H7 (cell line): ENCODE measurements around the gene OLAH. TPM values are rescaled to one million over a fixed set of nuclear protein-coding genes. Genes with fewer than 3 reads are reported as not detected.

ENCODE experiments used
- total RNA-seq: library from RNA; depleted of rRNA; stranded (reverse); fragments of >200 nt; shearing (Covaris generic); gene quantifications from 2 replicates; pipeline ENCODE4 v1.2.3, GENCODE V29; 2014; rRNA removed

Gene OLAH
- total RNA-seq, 1 experiment from 2014 or later = not detected

Other genes with a start within 250 kb of the OLAH start
- 0.28 and 2.8 TPM in 2 replicates for gene CDNF, start 205.9 kb upstream of the OLAH start, total RNA-seq
- gene HSPA14, start 205.6 kb upstream of the OLAH start, total RNA-seq = 18.5 and 24.0 TPM in 2 replicates
- gene MSANTD7, start 205.6 kb upstream of the OLAH start, total RNA-seq = 17.4 and 23.7 TPM in 2 replicates
- 26.8 and 27.6 TPM in 2 replicates for gene SUV39H2, start 165.1 kb upstream of the OLAH start, total RNA-seq
- 2.1 and 2.8 TPM in 2 replicates for gene DCLRE1C, start 89.8 kb upstream of the OLAH start, total RNA-seq
- gene MEIG1, start 84.6 kb upstream of the OLAH start, total RNA-seq = not detected in 2 replicates
- gene ACBD7, start 44.8 kb downstream of the OLAH start, total RNA-seq = 2.0 and 6.1 TPM in 2 replicates
- 17.5 and 18.5 TPM in 2 replicates for gene RPP38, start 53.4 kb downstream of the OLAH start, total RNA-seq
- gene NMT2, start 124.8 kb downstream of the OLAH start, total RNA-seq = 10.6 and 12.3 TPM in 2 replicates